Fibroblast of skin of right biceps (primary cell): ENCODE results near the gene PALD1.

ENCODE experiments used
- DNase-seq: peaks from one replicate; pipeline ENCODE4 v3.0.0-alpha.2; 2013

The PALD1 gene

DNA sequence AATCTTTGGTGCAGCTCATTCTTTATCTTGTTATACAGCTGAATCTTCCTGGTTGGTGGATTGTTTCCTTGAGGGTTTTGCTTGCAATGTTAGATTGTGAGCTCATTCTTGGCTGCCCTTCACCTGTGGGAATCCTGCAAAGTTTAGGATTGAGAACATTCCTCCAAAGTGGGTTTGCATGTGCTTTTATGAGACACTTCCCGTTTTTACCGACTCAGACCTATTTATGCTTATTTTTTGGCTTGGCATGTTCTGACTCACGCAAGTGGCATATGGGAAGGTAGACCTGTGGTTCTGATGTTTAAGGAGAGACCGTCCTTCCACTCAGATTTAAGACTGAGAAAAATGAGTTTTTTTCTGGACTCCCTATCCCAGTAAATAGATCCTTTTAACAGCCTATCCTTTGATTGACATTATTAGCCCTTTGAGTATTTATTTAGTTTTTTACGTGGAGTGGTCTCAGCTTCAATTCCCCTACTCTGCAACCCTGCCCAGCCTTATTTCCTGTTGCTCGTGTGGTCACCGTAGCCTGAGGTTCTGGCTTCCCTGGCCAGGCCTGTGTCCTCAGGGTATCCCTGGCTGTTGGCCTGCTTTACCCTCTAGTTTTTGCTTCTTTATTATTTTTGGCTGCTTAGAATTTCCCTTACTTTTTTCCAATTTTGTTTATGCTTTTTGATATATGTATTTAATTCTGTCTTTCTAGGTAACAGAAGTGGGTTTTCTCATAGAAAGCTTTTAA lies 137.4 kb downstream of the PALD1 start:
- peak; percentile 25 for DNase-seq

DNA sequence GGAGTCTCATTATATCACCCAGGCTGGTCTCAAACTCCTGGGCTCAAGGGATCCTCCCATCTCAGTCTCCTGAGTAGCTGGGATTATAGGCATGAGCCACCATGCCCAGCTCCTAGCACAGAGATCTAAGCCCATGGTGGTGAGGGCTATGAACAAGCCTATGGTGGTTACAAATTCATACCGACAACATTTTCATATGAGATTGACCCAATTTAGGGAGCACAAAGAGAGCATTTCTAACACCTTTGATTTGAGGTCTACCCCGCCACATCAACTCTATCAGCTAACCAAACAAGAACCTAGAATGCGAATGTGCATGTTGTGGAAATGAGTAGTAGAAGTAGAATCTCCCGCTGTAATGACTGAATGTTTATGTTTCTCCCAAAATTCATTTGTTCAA lies 138.2 kb downstream of the PALD1 start:
- DNase-seq, result no peak
